GM18520 (cell line): ENCODE data around the gene ALDH5A1.
A peak's percentile ranks its signal among the peaks of the same experiment; 100 is the strongest.
"Not testable (repeated sequence)": the region's sequence is repeated elsewhere in the genome, so short reads cannot be mapped to it uniquely, and the experiment has no call there.

Experiments used
- ATAC-seq: cut with Tn5 transposase; IDR thresholded peaks from one replicate; pipeline ENCODE4 v1.9.1; 2021; ENCODE audit not compliant: unreplicated experiment

ALDH5A1 gene

DNA sequence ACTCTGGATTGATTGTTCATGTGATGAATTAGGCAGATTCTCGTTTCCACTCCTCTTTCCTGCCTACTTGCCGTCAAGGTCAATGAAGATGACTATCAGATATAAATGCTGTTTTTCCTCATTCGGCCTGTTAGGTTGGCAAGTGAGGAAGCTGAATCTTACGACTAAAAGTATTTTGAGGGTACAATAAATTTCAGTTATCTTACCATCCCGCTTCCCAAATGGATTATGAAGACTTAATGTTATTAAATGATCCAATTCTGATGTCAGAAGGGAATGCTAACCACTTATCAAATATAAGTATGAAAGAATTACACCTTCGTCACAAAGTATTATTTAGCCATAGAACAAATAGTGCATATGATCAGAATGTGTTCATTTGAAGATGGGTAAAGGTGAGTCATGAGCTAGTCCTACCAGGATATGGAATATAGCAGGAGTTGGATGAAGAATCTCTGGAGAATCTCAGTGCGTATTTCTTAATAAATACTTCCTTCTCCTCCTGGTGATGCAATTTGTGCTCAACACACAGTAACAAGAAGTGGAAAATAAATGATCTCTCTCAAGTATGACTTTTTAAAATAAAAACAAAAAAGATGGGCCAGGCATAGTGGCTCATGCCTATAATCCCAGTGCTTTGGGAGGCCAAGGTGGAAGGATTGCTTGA lies 10.0 kb upstream of the ALDH5A1 start:
- no peak for ATAC-seq

DNA sequence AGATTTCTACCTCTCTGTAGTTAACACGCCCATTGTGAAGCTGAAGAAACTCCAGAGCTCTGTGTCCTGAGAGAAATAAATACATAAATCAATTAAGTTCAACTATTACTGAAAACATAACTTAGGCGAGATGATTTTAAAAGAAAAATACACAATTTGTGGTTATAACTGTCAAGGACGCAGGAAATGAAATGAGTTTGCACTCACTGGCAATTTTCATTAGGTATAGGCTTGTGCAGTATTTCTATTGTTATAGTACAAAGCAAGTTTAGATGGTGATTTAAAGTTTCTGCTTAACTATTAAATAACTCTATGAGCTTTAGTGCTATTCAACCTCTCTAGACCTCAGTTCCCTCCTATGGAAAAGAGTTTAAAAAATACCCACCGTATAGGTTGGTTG lies 8.7 kb upstream of the ALDH5A1 start:
- ATAC-seq = no peak

DNA sequence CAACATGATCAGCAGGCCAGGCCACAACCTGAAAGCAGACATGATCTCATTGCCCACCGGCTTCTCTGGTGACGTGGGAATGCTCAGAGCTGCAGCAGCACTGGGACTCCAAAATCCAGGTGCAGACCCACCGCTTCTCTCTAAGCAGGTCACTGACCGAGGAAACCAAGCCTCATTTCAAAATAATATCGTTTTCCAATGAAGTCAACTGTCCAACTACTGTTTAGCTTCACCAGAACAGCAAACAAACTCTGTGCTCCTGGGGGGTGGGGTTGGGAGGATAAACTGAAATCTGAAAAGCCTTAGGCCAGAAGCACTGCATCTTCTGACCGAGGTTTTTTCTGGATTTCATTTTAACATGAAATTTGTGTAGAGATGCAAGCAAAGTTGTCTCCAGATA lies 5.3 kb upstream of the ALDH5A1 start, which contains the start of gene GPLD1:
TSS of gene GPLD1 (minus strand) at position 109 of the 400 bp plus-strand sequence. CDS start at position 42, 67 bp downstream.
- ATAC-seq = no peak

DNA sequence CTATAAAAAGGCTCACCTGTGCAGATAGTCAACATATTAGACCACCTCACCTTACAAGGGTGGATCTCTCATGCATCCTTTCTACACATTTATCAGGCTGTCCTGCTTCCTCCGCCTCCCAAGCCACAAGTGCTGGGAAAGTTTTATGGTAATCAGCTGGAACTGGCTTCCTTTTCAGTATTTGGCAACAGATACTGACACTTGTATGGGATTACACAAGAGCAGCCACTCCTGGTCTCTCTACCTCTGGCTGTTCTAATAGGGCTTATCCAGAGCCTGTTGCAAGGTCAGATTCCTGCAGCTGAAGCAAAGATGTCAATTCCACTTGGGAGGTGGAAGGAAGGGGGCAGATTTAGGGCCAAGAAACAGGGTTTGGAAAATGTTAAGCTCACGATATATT lies 4.9 kb upstream of the ALDH5A1 start:
- no peak for ATAC-seq

DNA sequence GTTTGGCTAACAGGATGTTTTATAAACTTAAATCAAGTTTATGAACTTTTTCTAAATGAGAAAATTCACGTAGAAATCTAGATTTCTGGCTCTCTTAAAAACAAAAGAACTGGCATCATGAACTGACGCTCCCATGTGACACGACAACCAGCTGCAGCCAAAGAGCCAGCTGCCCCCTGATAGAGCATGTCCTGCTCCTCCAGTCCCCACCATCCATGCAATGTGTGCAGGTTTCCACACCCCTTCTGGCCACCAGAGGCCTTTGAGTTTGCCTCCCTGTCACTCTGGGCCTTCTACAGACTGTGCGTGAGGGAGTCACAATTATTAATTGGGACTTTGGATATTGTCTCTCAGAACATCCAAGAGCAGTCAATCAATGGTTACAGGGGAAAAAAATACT lies 3.8 kb upstream of the ALDH5A1 start:
- no peak for ATAC-seq

DNA sequence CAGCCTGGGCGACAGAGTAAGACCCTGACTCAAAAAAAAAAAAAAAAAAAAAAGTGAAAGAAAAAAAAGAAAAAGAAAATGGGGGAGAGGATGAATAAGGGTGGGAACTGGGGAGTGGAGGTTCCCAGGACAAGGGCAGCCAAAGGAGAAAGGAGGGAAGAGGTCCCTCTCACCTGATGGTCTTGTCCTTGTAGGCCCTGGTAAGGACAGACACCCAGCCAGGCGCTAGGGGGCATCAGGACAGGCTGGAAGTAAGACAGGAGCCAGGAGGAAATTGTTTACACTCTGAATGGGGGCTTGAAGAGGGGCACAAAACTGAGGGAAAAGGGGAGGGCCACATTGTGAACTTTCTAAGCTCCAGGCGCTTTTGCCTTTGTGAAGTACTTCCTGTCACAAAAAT lies 2.3 kb upstream of the ALDH5A1 start:
- no peak for ATAC-seq

DNA sequence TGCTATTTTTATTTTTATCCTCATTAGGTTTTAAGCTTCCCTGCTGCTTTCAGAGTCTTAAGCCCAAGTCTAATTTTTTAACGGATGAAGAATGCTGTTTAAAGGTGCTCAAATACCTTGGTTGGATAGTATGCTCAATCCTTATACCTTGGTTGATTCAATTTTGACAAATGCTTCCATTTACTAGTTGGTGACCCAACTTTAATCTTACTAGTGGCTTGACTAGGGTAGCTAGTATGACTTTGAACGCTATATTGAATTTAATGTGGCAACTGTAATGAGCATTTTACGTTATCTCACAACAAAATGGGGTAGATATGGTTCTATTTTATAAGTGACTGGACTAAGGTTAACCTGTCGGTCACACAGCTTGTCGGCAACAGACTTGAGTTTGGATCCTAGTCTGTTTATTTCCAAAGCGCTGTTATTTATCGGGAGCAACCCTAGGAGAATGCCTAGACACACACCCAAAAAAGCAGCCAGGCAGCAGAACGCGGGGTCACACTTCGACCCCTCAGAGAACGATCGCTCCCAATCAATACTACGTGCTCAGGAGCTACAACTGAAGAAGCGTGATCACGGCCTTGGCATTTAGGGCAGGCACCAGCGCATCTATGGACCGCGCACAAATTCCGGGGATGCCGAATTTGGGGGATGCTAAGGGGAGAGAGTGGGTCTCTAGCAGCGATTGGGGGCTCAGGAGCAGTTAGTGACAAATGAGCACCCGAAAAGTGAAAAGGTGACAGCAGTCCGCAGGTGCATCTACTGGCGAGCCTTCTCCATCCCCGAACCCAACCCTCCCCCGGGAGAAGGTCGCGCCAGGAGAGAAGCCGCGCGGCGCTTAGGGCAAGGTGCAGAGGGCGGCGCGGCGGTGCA lies 586 bp upstream of the ALDH5A1 start:
- ATAC-seq = no peak

DNA sequence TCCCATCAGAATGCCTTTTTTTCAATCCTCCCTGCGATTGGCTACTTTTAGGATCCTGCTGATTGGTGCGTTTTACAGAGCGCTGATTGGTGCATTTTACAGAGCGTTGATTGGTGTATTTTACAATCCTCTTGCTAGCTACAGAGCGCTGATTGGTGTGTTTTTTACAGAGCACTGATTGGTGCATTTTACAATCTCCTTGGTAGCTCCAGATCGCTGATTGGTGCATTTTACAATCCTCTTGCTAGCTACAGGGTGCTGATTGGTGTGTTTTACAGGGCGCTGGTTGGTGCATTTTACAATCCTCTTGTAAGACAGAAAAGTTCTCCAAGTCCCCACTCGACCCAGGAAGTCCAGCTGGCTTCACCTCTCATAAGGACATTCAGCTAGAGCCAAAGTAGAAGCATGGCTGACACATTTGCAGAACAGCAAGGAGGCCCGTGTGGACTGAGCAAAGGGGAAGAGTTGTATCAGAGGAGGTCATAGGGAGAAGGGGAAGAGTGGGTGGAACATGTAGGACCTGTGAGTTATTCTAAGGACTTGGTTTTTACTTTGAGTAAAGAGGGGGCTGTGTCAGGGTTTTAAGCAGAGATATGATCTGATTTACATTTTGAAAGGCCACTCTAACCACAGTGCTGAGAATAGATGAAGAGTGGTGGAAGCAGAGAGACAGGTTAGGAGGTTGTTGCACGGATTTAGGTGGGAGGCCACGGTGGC lies 2.6 kb downstream of the ALDH5A1 start:
- no peak for ATAC-seq

DNA sequence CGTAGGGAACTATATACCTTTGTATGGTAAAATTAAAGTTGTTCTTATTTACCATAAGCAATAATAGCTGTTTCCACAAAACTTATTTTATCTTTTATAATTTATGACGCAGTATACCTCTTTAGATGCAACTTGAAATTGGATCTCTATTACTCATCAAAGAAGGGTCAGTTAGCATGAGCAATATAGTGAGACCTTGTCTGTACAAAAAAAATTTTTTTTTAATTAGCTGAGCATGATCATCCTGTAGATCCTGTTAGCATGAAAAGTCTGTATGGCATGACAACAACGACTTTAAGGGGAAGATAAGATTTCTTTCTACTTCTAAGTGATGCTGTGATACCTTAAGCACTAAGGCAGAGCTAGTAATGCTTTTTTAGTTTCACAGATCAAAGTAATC lies 5.9 kb downstream of the ALDH5A1 start:
- no peak for ATAC-seq

DNA sequence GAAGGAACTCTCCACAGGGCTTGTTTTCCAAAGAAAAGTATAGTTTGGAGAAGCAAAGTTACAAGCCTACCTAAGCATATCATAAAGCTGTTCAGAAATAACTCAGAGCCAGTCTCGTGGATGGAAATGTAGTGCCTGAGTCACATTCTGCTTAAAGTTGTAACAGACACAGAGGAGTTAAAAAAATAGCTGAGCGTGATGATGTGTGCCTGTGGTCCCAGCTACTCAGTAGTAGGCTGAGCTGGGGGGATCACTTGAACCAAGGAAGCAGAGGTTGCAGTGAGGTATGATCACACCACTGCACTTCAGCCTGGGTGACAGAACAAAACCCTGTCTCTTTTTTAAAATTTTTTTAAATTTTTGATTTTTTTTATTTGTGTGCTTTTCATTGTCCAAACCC lies 6.6 kb downstream of the ALDH5A1 start:
- ATAC-seq = no peak

DNA sequence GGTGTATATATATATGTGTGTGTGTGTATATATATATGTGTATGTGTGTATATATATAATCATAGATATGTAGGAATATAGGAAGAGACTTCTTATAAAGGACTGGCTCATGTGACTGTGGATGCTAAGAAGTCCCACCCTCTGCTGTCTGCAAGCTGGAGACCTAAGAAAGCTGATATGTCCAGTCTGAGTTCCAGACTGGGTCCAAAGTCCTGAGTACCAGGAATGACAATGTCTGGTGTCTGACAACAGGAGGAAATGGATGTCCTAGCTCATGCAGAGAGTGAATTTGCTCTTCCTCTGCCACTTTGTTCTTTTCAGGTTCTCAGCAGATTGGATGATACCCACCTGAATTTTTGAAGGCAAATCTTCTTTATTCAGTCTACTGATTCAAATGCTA lies 7.1 kb downstream of the ALDH5A1 start:
- ATAC-seq = no peak

DNA sequence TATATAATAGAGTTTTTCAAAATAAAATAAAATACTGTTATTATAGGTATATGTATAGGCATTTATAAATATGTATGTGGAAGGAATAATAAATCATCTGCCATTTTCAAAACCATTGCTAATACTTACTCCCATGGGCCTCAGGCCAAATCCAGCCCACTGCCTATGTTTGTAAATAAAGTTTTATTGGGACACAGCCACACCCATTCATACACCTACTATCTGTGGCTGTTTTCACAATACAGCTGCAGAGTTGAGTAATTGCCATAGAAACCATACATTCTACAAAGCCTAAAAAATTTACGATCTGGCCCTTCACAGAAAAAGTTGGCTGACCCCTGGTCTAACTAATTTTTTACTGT lies 9.5 kb downstream of the ALDH5A1 start:
- ATAC-seq = no peak

DNA sequence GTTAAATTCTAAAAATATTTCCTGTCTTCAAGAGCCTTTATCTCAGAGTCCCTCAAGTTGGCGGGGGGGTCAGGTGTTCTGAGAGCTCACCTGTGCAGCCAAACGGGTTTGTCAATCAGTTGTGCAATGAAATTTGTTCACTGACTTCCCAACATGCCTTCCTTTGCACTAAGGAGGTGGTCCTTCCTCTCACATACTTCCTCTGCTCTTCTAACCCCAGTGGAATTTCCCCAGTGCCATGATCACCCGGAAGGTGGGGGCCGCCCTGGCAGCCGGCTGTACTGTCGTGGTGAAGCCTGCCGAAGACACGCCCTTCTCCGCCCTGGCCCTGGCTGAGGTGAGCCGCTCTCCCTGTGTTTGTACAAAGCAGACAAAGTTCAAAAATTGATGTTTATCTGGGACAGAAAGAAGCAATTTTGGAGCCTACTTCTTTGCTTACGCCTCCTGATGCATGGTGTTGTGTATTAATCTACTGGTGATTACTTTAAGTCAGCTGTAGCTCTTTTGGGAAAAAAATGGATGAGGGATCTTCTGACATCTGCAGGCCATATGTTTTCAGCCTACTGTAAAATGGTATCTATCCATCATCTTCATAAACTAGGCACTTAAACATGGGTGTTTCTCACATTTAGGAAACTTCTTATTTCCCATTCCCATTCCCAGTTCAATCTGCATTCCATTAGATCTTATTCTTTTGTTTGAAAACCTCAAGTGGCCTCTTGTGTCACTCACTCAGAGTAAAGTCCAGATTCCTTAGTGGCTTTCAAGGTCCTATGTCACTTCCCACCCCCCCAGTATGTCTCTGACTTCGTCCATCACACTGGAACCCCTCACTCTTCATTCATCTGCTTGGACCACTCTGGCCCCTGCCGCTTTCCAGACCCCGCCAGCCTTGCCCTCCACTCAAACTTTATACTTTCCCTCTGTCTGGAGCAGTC lies 10.1 kb downstream of the ALDH5A1 start:
- ATAC-seq = no peak

DNA sequence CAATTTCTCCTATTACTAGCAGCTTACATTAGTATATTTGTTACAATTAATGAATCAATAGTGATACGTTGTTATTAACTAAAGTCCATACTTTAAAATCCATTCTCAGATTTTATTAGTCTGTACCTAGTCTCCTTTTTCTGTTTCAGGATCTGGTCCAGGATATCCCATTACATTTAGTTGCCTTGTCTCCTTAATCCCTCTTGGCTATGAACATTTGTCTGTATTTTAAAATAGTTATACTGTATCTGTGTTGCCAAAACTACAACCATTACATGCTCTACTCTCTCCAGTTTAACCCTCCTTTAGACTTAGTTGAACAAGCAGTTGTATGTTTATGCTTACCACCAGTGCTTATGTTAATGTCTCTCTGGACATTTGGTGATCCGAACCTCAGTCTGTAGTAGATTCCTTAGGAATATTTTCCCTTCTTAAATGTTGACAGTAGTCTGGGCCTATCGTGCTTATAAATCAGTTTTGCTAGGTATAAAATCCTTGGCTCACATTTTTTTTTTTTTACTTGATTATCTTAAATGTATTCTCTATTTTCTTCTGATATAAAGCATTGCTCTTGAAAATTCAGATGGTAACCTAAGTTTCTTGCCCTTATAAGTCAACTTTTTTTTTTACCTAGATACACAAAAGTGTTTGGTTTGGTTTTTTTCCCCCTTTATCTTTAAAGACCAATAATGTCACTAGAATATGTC lies 12.2 kb downstream of the ALDH5A1 start:
- no peak for ATAC-seq

DNA sequence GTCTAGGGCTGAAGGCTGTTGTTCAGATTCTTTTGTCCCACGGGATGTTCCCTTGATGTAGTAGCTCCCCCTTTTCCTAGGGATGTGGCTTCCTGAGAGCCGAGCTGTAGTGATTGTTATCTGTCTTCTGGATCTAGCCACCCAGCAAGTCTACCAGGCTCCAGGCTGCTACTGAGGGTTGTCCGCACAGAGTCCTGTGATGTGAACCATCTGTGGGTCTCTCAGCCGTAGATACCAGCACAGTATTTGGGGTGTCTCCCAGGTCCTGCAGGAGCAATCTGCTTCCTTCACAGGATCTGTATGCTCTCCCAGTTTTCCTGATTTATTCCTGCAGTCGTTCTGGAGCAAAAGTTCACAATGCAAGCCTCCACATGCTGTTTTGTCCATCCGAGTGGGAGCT lies 17.2 kb downstream of the ALDH5A1 start:
- not testable (repeated sequence) for ATAC-seq

DNA sequence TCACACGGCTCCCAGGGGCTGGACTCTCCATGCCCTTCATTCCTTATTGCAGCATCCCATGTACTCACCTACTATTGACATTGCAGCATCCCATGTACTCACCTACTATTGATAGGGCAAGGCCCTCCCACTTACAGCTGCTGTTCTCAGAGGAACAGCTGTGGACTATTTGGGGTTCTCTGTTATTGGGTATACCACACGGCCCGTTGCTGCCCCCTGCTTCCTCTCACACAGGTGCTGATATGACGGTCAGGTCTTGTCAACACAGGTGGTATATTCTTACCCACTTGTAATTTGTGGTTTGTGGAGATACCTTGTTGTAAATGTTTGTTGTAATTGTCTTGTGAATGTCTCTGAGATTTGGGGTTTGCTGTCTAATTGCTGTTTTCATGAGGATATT lies 18.8 kb downstream of the ALDH5A1 start:
- ATAC-seq = no peak

DNA sequence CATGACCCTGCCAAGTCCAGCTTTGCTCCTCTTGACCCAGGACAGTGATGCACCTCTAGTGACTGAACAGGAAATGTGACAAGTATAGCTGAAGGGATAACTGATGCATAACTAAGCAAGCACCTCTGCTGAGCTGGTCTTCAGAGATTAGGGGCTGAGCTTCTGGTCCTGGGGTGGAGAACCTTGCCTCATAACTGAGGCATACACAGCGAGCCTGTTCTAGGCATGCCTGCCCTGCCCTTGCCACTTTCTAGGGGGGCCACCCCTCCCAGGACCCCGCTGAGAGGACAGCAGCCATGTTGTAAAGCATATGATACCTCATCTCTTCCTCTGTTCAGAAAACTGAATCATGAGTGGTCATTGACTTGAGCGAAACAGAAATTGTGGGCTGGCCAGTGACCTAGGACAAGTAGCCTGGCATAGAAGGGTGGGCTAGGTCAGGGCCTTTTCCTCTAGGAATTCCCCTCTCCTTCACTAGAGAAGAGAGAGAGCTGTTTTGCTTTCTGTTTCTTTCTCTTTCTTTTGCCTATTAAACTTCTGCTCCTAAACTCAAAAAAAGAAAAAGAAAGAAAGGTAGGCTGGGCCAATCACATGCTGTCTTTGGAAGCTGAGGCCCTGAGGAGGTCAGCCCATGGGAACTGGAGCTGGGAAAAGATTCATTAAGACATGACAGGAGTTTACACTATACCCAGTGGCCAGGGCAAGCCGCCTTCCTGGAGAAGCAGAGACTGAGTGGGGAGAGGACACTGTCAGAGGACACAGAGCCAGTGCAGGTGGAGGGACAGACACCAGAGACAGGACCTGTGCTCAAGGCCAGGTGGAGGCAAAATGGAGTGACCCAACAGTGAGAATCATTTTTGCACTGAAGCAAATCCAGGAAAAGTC lies 23.1 kb downstream of the ALDH5A1 start:
- peak; percentile 54 for ATAC-seq

DNA sequence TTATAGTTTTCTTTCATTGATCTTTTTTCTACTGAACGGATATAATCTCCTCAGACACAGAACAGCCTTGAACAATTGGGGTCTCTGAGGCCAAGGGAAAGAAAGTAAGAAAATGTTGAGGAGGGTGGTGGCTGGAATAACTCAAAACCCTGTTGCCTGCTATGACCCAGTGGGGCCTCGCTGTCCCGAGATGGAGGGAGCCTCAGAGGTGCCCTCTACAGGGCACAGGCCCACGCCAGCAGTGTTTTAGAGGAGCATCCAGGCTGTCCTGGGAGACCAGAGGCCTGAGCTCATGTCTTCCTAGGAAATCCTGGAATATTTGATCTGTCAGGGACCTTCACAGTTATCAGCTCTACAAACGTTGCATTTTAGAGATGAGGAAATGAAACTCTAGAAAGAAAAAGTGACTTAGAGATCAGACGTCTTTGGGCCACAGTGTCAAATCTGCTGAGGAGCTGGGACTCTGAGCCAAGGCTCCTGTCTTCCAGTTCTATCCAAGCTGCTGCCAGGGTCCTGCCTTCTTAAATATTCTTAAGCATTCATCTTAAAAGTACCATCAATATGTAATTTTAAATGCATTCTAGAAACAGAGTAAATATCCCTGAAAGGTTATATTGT lies 26.3 kb downstream of the ALDH5A1 start:
- ATAC-seq = peak; percentile 32
